Measurements from ENCODE around the gene HYAL1.

HYAL1 gene

GRCh38 chr3:50316657-50317242, 13.4 kb upstream of the HYAL1 start (continued):
- no peak for TF ChIP-seq ZNF670 (tag by site-specific recombination; IDR thresholded peaks at IDR 0.05; ENCODE audit: low read depth)
- TF ChIP-seq, protein P1, sequence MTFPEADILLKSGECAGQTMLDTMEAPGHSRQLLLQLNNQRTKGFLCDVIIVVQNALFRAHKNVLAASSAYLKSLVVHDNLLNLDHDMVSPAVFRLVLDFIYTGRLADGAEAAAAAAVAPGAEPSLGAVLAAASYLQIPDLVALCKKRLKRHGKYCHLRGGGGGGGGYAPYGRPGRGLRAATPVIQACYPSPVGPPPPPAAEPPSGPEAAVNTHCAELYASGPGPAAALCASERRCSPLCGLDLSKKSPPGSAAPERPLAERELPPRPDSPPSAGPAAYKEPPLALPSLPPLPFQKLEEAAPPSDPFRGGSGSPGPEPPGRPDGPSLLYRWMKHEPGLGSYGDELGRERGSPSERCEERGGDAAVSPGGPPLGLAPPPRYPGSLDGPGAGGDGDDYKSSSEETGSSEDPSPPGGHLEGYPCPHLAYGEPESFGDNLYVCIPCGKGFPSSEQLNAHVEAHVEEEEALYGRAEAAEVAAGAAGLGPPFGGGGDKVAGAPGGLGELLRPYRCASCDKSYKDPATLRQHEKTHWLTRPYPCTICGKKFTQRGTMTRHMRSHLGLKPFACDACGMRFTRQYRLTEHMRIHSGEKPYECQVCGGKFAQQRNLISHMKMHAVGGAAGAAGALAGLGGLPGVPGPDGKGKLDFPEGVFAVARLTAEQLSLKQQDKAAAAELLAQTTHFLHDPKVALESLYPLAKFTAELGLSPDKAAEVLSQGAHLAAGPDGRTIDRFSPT (tag by site-specific recombination; IDR thresholded peaks at IDR 0.05) = peak; percentile 54; the same call in 1 of the 2 replicates
- TF ChIP-seq ZNF10 (tag by site-specific recombination; IDR thresholded peaks at IDR 0.05) = peak; percentile 62; the same call in 1 of the 2 replicates
- peak; percentile 79 for TF ChIP-seq SP3 (tag by site-specific recombination; IDR thresholded peaks at IDR 0.05)
- TF ChIP-seq SP2 (tag by site-specific recombination; IDR thresholded peaks at IDR 0.05) = peak; percentile 55
- no peak for TF ChIP-seq ZNF747 (tag by site-specific recombination; IDR thresholded peaks at IDR 0.05)
- TF ChIP-seq GLI2 (tag by site-specific recombination; IDR thresholded peaks at IDR 0.05; ENCODE audit: borderline replicate concordance, low read depth) = no peak
- TF ChIP-seq HOXD13 (CRISPR knock-in tag; IDR thresholded peaks at IDR 0.05; ENCODE audit: borderline replicate concordance) = no peak
- TF ChIP-seq TCF7L2 (IDR thresholded peaks at IDR 0.05; ENCODE audit: borderline replicate concordance, low read depth, low read length) = no peak
- TF ChIP-seq ZNF692 (tag by site-specific recombination; IDR thresholded peaks at IDR 0.05) = peak; percentile 27; the same call in 1 of the 2 replicates
- TF ChIP-seq ZNF354C (tag by site-specific recombination; IDR thresholded peaks at IDR 0.05; ENCODE audit: borderline replicate concordance, low read depth) = no peak

DNA sequence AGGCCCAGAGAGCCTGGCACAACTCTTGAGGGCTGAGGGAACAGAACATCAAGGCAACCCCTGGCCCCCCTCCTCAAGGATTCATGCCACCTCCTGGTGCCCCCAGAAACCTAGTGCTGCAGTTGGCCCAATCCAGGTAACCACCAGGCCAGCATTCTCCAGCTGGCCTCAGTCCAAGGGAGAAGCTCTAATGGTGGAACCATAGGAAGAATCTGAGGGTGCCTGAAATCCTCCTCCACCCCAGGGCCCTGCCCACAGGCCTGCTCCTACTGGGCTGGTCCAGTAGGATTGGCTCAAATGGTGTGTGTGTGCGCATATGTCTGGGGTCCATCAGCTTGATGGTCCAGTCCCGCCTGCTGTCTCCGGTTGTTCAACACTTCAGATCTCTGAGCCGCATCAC, 11.4 kb upstream of the HYAL1 start:
- Histone ChIP-seq H3K4me1 (ENCODE audit: control insufficient read depth, insufficient read depth, low read length) (peaks cover 7% of the 10 kb centered on the region; the same call in 1 of the 2 replicates), H3K4me3 (ENCODE audit: low read depth, low read length) (no peak overlapping the region), H3K9me3 (ENCODE audit: control insufficient read depth, insufficient read depth, low read depth, low read length) (no peaks in the 10 kb centered on the region), H3K36me3 (ENCODE audit: control insufficient read depth in 2 of 2, insufficient read depth in 1 of 2, low read length in 2 of 2) (peaks cover 0 to 34% of the 10 kb centered on the region in 2 experiments; a peak in 1 of 3 replicates), H3K27ac (ENCODE audit: extremely low read depth, low read depth, low read length) (no peak overlapping the region)
- ChIA-PET POLR2A (interaction anchor here (2.2 kb wide), 1 partner anchor 23 kb away, joined by 5 read pairs; no protein-coding TSS in a partner anchor), CTCF (no interaction called here)
- TF ChIP-seq ZNF239 (tag by site-specific recombination; IDR thresholded peaks at IDR 0.05) = no peak
- TF ChIP-seq, protein P2, sequence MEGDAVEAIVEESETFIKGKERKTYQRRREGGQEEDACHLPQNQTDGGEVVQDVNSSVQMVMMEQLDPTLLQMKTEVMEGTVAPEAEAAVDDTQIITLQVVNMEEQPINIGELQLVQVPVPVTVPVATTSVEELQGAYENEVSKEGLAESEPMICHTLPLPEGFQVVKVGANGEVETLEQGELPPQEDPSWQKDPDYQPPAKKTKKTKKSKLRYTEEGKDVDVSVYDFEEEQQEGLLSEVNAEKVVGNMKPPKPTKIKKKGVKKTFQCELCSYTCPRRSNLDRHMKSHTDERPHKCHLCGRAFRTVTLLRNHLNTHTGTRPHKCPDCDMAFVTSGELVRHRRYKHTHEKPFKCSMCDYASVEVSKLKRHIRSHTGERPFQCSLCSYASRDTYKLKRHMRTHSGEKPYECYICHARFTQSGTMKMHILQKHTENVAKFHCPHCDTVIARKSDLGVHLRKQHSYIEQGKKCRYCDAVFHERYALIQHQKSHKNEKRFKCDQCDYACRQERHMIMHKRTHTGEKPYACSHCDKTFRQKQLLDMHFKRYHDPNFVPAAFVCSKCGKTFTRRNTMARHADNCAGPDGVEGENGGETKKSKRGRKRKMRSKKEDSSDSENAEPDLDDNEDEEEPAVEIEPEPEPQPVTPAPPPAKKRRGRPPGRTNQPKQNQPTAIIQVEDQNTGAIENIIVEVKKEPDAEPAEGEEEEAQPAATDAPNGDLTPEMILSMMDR (tag by site-specific recombination; IDR thresholded peaks at IDR 0.05) = no peak
- no peak for TF ChIP-seq KLF16 (tag by site-specific recombination; IDR thresholded peaks at IDR 0.05)
- TF ChIP-seq ZNF292 (tag by site-specific recombination; IDR thresholded peaks at IDR 0.05; ENCODE audit: borderline replicate concordance, low read depth) = no peak
- TF ChIP-seq, protein P3, sequence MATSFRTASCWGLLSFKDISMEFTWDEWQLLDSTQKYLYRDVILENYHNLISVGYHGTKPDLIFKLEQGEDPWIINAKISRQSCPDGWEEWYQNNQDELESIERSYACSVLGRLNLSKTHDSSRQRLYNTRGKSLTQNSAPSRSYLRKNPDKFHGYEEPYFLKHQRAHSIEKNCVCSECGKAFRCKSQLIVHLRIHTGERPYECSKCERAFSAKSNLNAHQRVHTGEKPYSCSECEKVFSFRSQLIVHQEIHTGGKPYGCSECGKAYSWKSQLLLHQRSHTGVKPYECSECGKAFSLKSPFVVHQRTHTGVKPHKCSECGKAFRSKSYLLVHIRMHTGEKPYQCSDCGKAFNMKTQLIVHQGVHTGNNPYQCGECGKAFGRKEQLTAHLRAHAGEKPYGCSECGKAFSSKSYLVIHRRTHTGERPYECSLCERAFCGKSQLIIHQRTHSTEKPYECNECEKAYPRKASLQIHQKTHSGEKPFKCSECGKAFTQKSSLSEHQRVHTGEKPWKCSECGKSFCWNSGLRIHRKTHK (tag by site-specific recombination; IDR thresholded peaks at IDR 0.05) = no peak
- no peak for TF ChIP-seq ZNF302 (tag by site-specific recombination; IDR thresholded peaks at IDR 0.05; ENCODE audit: low read depth)
- TF ChIP-seq, protein P1 (tag by site-specific recombination; IDR thresholded peaks at IDR 0.05) = no peak
- no peak for TF ChIP-seq ZNF768 (tag by site-specific recombination; IDR thresholded peaks at IDR 0.05)
- TF ChIP-seq AEBP2 (tag by site-specific recombination; IDR thresholded peaks at IDR 0.05; ENCODE audit: borderline replicate concordance) = no peak
- TF ChIP-seq ZNF664 (tag by site-specific recombination; IDR thresholded peaks at IDR 0.05) = no peak
- no peak for TF ChIP-seq ZNF544 (tag by site-specific recombination; IDR thresholded peaks at IDR 0.05)
- TF ChIP-seq WT1 (tag by site-specific recombination; IDR thresholded peaks at IDR 0.05) = no peak
- TF ChIP-seq, protein P4, sequence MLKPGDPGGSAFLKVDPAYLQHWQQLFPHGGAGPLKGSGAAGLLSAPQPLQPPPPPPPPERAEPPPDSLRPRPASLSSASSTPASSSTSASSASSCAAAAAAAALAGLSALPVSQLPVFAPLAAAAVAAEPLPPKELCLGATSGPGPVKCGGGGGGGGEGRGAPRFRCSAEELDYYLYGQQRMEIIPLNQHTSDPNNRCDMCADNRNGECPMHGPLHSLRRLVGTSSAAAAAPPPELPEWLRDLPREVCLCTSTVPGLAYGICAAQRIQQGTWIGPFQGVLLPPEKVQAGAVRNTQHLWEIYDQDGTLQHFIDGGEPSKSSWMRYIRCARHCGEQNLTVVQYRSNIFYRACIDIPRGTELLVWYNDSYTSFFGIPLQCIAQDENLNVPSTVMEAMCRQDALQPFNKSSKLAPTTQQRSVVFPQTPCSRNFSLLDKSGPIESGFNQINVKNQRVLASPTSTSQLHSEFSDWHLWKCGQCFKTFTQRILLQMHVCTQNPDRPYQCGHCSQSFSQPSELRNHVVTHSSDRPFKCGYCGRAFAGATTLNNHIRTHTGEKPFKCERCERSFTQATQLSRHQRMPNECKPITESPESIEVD (tag by site-specific recombination; IDR thresholded peaks at IDR 0.05) = no peak
- TF ChIP-seq ZBTB1 (tag by site-specific recombination; IDR thresholded peaks at IDR 0.05) = no peak
